Subcutaneous adipose tissue (tissue), 4 donors: ENCODE data around the gene MAGI1. TPM values are rescaled to one million over a fixed set of nuclear protein-coding genes. Genes with fewer than 3 reads are reported as not detected.

Source experiments
- CTCF ChIP-seq: fragments of 450-650 bp; IDR thresholded peaks from one replicate; pipeline ENCODE4 v1.5.1; 2016; ENCODE audit warnings: low read depth, mild to moderate bottlenecking, control low read depth, antibody characterized with exemption, moderate library complexity
- total RNA-seq, 4 donors: library from RNA; depleted of rRNA; stranded (reverse); fragments of >200 nt; gene quantifications; one replicate each; pipeline ENCODE4 v1.1.0, GENCODE V29; 2016

MAGI1 gene
- total RNA-seq, 4 donors from 2014 or later = 15.3 to 56.9 (median 35.4) TPM

GRCh38 chr3:66010739-66011655 lies 27.7 kb downstream of the MAGI1 start:
- no peak for TF ChIP-seq CTCF

- TF ChIP-seq CTCF = no peak
Measured at GRCh38 chr3:66010348-66010738, 28.4 kb downstream of the MAGI1 start.

- no peak for TF ChIP-seq CTCF
Measured at GRCh38 chr3:66004244-66004643, 34.5 kb downstream of the MAGI1 start.

- no peak for TF ChIP-seq CTCF
Measured at GRCh38 chr3:66001626-66002025, 37.1 kb downstream of the MAGI1 start.

GRCh38 chr3:66000506-66000905 lies 38.2 kb downstream of the MAGI1 start:
- no peak for TF ChIP-seq CTCF

- no peak for TF ChIP-seq CTCF
Measured at GRCh38 chr3:65999606-66000005, 39.1 kb downstream of the MAGI1 start.

GRCh38 chr3:65996589-65996988 lies 42.1 kb downstream of the MAGI1 start:
- TF ChIP-seq CTCF = no peak
